Hematopoietic multipotent progenitor cell (in vitro differentiated cells): ENCODE data around the gene SPOUT1. TPM values are rescaled to one million over a fixed set of nuclear protein-coding genes. Genes with fewer than 3 reads are reported as not detected.
"Not testable (repeated sequence)": the region's sequence is repeated elsewhere in the genome, so short reads cannot be mapped to it uniquely, and the experiment has no call there.

Experiments
- DNase-seq, 3 donors: peaks; one replicate each; pipeline ENCODE4 v3.0.0-alpha.2; 2011 to 2015; ENCODE audit warnings: low read depth in 2 of 3, low spot score in 2 of 3
- total RNA-seq: library from RNA; depleted of rRNA; stranded (reverse); fragments of >200 nt; gene quantifications from one replicate; pipeline ENCODE4 v1.2.3, GENCODE V29; 2012

SPOUT1 gene, protein sequence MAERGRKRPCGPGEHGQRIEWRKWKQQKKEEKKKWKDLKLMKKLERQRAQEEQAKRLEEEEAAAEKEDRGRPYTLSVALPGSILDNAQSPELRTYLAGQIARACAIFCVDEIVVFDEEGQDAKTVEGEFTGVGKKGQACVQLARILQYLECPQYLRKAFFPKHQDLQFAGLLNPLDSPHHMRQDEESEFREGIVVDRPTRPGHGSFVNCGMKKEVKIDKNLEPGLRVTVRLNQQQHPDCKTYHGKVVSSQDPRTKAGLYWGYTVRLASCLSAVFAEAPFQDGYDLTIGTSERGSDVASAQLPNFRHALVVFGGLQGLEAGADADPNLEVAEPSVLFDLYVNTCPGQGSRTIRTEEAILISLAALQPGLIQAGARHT
- total RNA-seq: 63.6 TPM

DNA sequence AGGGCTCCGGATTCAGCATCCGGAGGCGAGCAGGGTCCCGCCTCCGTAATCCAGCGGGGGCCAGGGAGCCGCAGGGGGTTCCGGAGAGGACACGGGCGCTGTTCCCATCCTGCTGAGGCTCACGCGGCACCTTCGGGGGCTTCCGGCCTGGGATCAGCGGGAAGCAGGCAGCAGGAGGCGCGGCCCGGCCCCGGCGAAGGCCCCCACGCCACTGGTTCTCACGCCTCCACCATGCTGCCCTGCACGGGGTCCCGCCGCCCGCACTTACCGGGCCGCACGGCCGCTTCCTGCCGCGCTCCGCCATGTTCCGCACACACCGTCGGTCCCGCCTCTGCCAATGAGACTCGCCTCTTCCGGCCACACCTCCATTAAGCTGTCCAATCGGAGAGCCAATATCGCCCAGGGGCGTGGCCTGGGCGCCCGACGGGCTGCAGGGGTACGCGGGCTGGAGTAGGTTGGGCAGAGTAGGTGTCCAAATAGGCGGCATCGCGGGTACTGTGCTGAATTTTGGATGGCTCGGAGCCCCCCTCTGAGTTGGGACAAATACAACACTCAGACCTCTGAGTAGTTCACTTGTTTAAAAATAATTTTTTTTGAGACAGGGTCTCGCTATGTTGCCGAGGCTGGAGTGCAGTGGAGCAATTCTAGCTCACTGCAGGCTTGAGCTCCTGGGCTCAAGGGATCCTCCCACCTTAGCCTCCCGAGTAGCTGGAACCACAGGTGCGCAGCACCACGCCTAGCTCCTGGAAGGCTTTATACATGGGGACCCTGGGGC is at the start of gene SPOUT1:
SPOUT1 (minus strand) TSS at position 318 of the 775 bp plus-strand sequence; CDS start at position 304, 14 bp downstream.
- DNase-seq: peak; percentile 77 to 95 (median 89)

DNA sequence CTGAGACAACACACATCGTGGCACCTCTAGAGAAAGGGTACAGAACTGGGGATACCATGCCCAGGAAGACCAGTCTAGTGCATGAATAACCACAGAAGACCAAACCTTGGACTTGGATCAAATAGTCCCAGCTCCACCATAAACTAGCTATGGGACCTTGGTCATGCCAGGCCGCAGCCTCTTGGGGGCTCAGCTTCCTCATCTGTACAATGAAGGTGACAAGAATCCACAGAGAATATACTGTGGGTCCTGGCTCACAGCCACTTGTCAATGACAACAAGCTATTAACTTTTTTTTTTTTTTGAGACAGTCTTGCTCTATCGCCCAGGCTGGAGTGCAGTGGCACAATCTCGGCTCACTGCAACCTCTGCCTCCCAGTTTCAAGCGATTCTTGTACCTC is 48.3 kb upstream of the SPOUT1 start:
- DNase-seq: peak in 2 of 3 donors; percentile 74 to 86

DNA sequence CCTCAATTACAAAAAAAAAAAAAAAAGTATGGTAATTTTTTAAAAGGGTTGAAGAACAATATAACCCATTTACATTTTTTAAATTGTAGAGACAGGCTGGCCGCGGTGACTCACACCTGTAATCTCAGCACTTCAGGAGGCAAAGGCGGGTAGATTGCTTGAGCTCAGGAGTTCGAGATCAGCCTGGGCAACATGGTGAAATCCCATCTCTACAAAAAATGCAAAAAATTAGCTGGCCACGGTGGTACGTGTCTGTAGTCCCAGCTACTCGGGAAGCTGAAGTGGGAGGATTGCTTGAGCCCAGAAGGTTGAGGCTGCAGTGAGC is 41.3 kb upstream of the SPOUT1 start:
- DNase-seq: not testable (repeated sequence)

DNA sequence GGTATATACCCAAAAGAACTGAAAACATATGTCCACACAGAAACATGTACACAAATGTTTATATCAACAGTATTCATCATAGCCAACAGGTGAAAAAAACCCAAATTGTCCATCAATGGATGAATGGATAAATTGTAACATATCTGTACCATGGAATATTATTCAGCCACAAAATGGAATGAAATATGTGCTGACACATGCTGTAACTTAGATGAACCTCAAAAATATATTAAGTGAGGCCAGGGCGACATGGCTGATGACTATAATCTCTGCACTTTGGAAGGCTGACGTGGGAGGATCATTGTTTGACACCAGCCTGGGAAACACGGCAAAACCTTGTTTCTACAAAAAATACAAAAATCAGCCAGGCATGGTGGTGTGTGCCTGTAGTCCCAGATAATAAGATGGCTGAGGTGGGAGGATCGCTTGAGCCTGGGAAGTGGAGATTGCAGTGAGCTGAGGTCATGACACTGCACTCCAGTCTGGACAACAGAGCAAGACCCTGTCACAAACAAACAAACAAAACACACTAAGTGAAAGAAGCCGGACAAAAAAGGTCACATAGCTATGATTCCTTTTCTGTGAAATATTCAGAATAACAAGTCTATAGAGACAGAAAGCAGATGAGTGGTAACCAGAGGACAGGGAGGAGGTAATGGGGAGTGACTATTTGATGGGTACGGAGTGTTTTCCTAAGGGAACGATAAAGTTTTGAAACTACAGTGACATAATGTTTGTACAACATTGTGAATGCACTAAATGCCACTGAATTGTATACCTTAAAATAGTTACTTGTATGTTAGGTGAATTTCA is 40.7 kb upstream of the SPOUT1 start:
- no peak for DNase-seq

DNA sequence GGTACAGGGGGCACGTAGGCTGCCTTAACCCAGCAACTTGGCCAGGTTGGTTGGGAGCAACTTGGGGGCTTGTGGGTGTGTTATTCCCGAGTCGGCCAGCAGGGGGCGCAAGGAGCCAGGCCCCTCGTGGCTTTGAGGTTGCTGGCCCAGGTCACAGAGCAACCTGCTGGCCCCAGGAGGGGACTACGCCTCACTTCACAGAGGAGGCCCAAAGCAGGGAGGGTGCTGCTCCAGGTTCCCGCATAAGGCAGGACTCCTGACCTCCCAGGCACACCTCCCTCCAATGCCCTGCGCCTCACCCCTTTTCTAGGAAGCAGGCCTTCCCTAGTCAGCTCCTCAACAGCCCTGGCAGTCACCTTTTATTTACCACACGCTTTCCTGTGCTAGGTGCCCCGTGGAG is 34.1 kb upstream of the SPOUT1 start:
- peak; percentile 79 to 89 (median 83) for DNase-seq

DNA sequence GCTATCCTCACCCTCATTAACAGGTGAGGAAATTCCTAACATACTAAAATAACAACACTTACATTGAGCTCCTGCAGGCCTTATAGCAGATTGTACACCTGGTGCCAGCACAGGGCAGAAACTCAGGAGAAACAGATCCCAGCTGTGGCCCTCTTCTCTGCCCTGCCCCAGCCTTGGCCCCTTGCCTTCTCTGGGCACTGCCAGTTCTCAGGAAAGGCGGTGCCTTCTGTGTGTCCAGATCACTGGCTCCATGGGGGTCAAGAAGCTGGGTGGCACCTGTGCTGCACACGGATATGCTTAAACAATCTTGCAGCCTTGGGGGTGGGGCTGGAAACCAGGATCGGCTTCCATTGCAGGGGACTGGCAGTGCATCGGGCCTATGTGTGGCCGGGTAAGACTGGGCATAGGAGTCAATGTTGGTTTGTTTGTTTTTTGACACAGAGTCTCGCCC is 32.8 kb upstream of the SPOUT1 start:
- DNase-seq: no peak

DNA sequence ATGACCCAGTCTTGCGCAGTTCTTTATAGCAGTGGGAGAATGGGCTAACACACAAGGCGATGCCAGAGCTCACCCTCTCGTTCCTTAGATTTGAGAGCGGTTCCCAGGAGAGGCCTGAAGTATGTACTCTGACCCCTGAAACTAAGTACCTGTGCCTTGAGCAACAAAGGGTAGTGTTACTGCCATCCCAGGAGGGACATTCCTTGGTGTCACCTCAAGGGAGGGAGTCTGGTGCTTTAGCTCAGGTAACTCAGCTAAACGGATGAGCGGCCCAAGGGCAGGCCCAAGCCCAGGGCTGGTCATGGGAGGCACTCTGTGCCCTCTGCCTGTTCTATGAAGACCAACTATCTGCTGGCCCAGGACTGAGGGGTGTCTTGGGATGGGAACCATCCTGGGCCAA is 31.9 kb upstream of the SPOUT1 start:
- no peak for DNase-seq

DNA sequence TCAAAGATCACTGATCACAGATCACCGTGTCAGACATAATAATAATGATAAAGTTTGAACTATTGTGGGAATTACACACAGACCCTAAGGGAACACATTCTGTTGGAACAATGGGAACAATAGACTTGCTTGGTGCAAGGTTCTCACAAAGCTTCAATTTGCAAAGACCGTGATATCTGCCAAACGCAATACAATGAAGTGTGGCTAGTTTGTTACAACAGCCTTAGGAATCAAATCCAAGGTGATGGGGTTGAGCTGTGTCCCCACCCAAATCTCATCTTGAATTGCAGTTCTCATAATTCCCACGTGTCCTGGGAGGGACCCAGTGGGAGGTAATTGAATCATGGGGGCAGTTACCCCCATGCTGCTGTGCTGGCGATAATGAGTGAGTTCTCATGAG is 31.3 kb upstream of the SPOUT1 start:
- DNase-seq: no peak

DNA sequence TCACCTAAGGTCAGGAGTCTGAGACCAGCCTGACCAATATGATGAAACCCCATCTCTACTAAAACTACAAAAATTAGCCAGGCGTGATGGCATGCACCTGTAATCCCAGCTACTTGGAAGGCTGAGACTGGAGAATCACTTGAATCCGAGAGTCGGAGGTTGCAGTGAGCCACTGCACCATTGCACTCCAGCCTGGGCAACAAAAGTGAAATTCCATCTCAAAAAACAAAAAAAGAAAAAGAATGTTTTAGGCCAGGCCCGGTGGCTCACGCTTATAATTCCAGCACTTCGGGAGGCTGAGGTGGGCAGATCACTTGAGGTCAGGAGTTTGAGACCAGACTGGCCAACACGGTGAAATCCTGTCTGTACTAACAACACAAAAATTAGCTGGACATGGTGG is 28.9 kb upstream of the SPOUT1 start:
- not testable (repeated sequence) for DNase-seq

DNA sequence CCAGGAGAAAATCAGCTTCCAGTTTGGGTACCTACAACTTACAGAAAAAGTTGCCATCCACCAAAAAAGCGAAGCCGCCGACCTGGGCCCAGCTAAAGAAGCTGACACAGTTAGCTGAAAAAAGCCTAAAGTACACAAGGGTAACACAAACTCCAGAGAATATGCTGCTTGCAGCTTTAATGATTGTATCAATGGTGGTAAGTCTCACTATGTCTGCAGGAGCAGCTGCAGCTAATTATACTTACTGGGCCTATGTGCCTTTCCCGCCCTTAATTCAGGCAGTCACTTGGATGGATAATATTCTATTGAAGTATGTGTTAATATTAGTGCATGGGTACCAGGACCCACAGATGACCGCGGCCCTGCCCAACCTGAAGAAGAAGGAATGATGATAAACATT is 24.9 kb upstream of the SPOUT1 start:
- not testable (repeated sequence) for DNase-seq

DNA sequence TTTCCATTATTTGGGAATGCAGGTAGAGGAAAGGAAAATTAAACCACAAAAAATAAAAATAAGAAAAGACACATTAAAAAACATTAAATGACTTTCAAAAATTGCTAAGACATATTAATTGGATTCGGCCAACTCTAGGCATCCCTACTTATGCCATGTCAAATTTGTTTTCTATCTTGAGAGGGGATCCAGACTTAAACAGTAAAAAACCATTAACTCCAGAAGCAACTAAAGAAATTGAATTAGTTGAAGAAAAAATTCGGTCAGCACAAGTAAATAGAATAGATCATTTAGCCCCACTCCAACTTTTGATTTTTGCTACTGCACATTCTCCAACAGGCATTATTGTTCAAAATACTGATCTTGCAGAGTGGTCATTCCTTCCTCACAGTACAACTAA is 23.1 kb upstream of the SPOUT1 start:
- not testable (repeated sequence) for DNase-seq

DNA sequence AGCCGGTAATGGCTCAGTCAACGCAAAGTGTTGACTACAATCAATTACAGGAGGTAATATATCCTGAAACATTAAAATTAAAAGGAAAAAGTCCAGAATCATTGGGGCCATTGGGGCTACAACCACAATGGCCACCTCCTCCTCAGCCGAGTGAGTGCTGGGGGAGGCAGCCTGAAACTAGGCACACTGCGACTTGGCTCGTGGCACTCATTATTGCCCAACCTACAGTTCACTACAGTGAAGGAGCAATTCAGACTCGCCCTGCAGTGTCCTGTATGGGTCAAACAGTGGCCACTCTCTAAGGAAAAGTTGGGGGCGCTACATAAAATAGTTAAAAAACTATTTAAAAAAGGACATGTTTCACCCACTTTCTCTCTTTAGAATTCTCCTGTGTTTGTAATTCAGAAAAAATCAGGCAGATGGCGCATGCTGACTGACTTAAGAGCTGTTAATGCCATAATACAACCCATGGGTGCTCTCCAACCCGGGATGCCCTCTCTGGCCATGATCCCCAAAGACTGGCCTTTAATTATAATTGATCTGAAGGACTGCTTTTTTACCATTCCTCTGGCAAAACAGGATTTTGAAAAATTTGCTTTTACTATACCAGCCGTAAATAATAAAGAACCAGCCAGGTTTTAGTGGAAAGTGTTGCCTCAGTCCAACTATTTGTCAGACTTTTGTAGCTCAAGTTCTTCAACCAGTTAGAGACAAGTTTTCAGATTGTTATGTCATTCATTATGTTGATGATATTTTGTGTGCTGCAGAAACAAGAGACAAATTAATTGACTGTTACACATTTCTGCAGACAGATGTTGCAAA is 22.4 kb upstream of the SPOUT1 start:
- DNase-seq: peak in 2 of 3 donors; percentile 35 to 64

DNA sequence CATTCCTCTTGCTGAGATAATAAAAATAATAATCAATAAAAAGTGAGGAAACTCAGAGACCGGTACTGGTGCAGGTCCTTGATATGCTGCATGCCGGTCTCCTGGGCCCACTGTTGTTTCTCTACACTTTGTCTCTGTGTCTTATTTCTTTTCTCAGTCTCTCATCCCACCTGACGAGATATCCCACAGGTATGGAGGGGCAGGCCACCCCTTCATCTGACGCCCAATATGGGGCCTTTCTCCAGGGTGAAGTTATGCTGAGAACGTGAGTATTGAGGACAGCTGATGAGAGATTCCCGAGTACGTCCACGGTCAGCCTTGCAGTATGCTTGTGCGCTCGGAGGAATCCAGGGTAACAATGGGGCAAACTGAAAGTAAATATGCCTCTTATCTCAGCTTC is 21.4 kb upstream of the SPOUT1 start:
- not testable (repeated sequence) for DNase-seq

DNA sequence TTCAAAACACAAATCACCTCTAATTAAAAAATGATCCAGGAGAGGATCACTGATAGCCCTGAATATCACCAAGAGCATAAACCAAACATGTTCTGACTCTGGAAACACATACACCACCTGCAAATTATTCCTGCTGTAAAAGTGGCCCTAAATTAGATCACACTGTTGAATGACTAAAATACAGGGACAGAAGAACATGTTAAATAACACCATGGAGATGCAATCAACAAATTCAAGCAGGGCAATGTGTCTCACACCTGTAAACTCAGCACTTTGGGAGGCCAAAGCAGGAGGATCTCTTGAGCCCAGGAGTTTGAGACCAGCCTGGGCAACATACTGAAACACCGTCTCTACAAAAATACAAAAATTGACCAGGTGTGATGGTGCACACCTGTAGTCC is 18.2 kb upstream of the SPOUT1 start:
- no peak for DNase-seq

DNA sequence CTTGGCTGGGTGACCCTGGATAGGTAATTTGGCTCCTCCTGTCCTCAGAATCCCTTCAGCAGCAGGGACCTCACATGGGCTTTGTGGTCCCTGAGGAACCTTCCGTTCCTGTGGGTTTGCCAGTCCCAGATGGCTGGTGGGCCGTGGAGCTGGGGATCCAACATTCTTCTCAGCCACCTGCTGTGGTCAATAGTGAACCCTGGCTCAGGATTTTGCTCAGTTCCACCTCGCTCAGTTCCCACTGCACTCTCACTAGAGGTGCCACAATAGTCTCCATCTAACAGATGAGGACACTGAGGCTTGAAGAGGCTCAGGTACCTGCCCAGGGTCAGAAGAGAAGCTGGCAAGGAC is 17.1 kb upstream of the SPOUT1 start:
- DNase-seq: no peak

DNA sequence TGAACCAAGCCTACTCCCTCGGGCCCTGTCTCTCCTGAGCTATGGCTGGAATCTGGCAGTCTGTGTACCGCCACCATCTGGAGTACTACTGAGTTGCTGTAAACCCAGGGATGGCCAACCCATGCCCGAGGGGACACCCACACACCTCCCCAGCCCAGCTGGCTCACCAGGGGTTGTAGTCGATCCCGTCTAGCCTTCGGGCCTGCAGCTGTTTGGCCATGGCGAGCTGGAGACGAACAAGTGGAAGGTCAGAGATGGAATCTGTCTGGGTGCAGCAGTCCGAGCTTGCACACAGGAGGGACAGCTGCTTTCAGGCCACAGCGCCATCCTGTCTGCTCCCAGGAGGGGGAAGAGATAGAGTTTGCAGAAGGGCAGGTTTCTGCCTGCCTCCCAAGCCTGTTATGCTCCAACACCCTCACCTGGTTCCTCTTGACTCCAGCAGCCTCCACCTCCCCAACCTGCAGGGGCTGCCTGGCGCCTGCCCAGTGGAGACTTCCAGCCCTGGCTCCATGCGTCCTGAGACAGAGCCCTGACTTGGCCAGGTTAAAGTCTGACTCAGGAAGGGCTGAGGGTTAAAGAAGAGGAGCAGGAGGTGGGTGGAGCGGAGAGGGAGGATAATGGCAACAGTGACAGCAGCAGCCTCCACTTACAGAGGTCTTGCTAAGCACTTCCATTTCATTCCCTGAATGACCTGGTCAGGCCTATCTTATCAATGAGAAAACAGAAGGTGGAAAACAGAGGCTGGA is 15.8 kb upstream of the SPOUT1 start:
- no peak for DNase-seq

DNA sequence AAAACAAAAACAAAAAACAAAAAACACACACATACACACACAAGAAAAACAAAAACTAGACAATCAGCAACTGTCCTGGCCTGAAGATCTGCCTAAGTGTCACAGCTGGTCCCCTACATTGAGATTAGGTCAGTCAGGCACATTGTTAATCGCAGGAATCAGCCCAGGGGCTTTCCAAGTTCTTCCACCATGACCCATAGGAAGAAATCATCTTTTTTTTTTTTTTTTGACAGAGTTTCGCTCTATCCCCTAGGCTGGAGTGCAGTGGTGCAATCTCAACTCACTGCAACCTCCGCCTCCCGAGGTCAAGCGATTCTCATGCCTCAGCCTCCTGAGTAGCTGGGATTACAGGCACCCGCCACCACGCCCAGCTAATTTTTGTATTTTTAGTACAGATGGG is 13.6 kb upstream of the SPOUT1 start:
- DNase-seq: not testable (repeated sequence)

DNA sequence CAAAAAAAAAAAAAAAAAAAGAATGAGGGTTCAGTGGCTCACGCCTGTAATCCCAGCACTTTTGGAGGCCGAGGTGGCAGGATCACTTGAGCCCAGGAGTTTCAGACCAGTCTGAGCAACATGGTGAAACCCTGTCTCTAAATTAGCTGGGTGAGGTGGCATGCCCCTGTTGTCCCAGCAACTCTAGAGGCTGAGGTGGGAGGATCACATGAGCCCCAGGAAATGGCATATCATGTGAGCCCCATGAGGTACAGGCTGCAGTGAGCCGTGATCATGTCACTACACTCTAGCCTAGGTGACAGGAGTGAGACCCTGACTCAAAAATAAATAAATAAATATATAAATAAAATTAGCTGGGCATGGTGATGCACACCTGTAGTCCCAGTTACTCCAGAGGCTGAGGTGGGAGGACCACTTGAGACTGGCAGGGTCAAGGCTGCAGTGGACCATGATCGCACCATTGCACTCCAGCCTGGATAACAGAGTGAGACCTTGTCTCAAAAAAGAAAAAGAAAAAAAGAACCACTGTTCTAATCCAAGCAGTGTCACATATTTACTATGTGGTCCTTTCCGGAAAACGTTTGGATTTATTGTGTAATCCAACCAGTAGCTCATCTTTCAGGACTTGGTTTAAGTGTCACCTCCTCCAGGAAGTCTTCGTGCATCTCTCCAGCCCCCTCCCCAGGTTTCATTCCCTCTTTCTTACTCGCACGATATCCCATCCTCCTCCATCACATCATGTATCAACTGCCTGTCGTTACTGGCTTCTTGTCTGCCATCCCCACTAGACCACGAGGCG is 12.3 kb upstream of the SPOUT1 start:
- no peak for DNase-seq

DNA sequence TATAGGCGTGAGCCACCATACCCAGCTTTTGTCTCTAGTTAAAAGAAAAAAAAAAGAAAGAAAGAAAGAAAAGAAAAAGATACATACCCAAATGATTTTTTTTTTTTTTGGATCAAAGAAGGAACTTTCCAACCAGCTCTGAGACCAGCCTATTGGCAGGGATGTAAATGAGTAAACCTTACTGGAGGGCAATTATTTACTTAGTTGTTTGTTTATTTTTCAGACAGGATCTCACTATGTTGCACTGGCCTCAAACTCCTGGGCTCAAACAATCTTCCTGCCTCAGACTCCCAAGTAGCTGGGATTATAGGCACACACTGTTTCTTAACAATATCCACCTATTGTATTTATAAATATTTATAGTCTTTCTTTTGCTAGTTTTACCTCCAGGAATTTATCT is 10.9 kb upstream of the SPOUT1 start:
- no peak for DNase-seq
